ENCODE measurements around the gene KLF17.

KLF17 gene

GRCh38 chr1:44147582-44147981, 29.0 kb downstream of the KLF17 start:
- Histone ChIP-seq H3K27ac (no peak overlapping the region), H3K27me3 (peaks cover 21% of the 10 kb centered on the region), H3K9me3 (peaks cover 11% of the 10 kb centered on the region), H3K4me3 (ENCODE audit: low read depth in 1 of 2, low read length in 1 of 2) (no peak overlapping the region), H3K4me1 (ENCODE audit: control insufficient read depth in 1 of 2, insufficient read depth in 1 of 2, low read depth in 1 of 2, low read length in 1 of 2) (no peaks in the 10 kb centered on the region), H3K36me3 (no peaks in the 10 kb centered on the region)
- no peak for TF ChIP-seq CTCF (IDR thresholded peaks at IDR 0.05)

- H3K4me3 ChIP-seq (ENCODE audit: low read depth in 1 of 2, low read length in 1 of 2): no peak overlapping the region
- peaks cover 21% of the 10 kb centered on the region for H3K27me3 ChIP-seq
- no peaks in the 10 kb centered on the region for H3K36me3 ChIP-seq
- no peak for TF ChIP-seq CTCF (IDR thresholded peaks at IDR 0.05)
- H3K4me1 ChIP-seq (ENCODE audit: control insufficient read depth in 1 of 2, insufficient read depth in 1 of 2, low read depth in 1 of 2, low read length in 1 of 2): no peaks in the 10 kb centered on the region
- no peaks in the 10 kb centered on the region for H3K9me3 ChIP-seq
- no peak overlapping the region for H3K27ac ChIP-seq
These were observed 32.7 kb downstream of the KLF17 start for GRCh38 chr1:44151332-44151731.

- TF ChIP-seq CTCF (IDR thresholded peaks at IDR 0.05): no peak
- Histone ChIP-seq H3K36me3 (no peaks in the 10 kb centered on the region), H3K9me3 (no peaks in the 10 kb centered on the region), H3K27ac (no peak overlapping the region), H3K4me3 (ENCODE audit: low read depth in 1 of 2, low read length in 1 of 2) (no peak overlapping the region), H3K27me3 (peaks cover 21% of the 10 kb centered on the region), H3K4me1 (ENCODE audit: control insufficient read depth in 1 of 2, insufficient read depth in 1 of 2, low read depth in 1 of 2, low read length in 1 of 2) (no peaks in the 10 kb centered on the region)
These were observed 33.2 kb downstream of the KLF17 start for GRCh38 chr1:44151808-44152207.

- H3K4me3 ChIP-seq (ENCODE audit: low read depth in 1 of 2, low read length in 1 of 2): no peak overlapping the region
- H3K4me1 ChIP-seq (ENCODE audit: control insufficient read depth in 1 of 2, insufficient read depth in 1 of 2, low read depth in 1 of 2, low read length in 1 of 2): no peaks in the 10 kb centered on the region
- H3K36me3 ChIP-seq: no peaks in the 10 kb centered on the region
- H3K27ac ChIP-seq: no peak overlapping the region
- H3K27me3 ChIP-seq: peaks cover 21% of the 10 kb centered on the region
- TF ChIP-seq CTCF (IDR thresholded peaks at IDR 0.05): no peak
- H3K9me3 ChIP-seq: no peaks in the 10 kb centered on the region
These were observed 34.1 kb downstream of the KLF17 start for GRCh38 chr1:44152692-44153091.

- no peak overlapping the region for H3K4me3 ChIP-seq (ENCODE audit: low read depth in 1 of 2, low read length in 1 of 2)
- no peak for TF ChIP-seq CTCF (IDR thresholded peaks at IDR 0.05)
- no peaks in the 10 kb centered on the region for H3K9me3 ChIP-seq
- no peak overlapping the region for H3K27ac ChIP-seq
- H3K27me3 ChIP-seq: peaks cover 20% of the 10 kb centered on the region
- no peaks in the 10 kb centered on the region for H3K36me3 ChIP-seq
- H3K4me1 ChIP-seq (ENCODE audit: control insufficient read depth in 1 of 2, insufficient read depth in 1 of 2, low read depth in 1 of 2, low read length in 1 of 2): no peaks in the 10 kb centered on the region
These were observed 35.4 kb downstream of the KLF17 start for GRCh38 chr1:44154049-44154448.

- Histone ChIP-seq H3K4me1 (ENCODE audit: control insufficient read depth in 1 of 2, insufficient read depth in 1 of 2, low read depth in 1 of 2, low read length in 1 of 2) (no peaks in the 10 kb centered on the region), H3K36me3 (no peaks in the 10 kb centered on the region), H3K4me3 (ENCODE audit: low read depth in 1 of 2, low read length in 1 of 2) (no peak overlapping the region), H3K27ac (no peak overlapping the region), H3K9me3 (no peaks in the 10 kb centered on the region), H3K27me3 (no peaks in the 10 kb centered on the region)
- no peak for TF ChIP-seq CTCF (IDR thresholded peaks at IDR 0.05)
These were observed 39.3 kb downstream of the KLF17 start for GRCh38 chr1:44157903-44158302.

Measured in neutrophil (primary cell).